ENCODE measurements around the gene CLRN3.

DNA sequence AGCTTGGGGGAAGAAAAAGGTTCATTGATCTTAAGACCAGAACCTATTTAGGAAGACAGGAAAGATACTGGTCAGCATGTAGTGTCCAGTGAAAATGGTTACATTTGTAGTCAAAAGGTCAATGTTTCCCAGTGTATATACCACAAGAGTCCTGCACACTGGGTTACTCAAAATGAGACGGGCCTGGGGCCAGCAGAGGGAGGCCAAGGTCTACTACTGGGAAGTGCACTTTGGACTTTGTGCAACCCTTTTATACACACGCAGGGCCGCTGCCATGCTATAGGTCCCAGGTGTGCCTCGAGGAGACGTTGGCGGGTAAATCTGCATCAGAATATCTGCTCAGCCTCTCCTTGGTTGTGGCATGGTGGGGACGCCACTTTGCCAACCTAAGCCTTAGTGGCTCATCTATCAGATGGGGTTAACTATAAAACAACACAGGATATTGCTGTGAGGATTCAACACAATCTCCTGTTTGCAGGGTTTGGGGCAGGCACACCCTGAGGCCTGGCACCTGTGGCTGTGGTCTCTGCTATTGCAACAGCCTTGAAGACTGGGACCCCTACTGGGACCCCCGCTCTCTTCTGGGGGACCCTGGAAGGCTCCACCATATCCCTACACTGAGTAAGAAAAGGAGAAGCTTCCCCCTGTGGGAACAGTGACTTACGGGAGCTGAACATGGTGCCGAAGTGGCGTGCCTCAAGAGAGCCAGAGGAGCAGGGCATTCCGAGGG, 19.7 kb downstream of the CLRN3 start:
- TF ChIP-seq EZH2 (IDR thresholded peaks at IDR 0.05; ENCODE audit: insufficient read depth, poor library complexity, severe bottlenecking) (no peak), EZH2phosphoT487 (IDR thresholded peaks at IDR 0.05; ENCODE audit: insufficient read depth, low read depth) (no peak)

Data from GM23248 (cell line).